ENCODE measurements around the gene LIPT2.

The LIPT2 gene

GRCh38 chr11:74485868-74486267 lies 7.7 kb downstream of the LIPT2 start:
- TF ChIP-seq CTCF (IDR thresholded peaks at IDR 0.05; ENCODE audit: low read depth, low read length, missing control alignments), result no peak
- no peak for DNase-seq (ENCODE audit: extremely low read depth, low read depth)
- no peak overlapping the region for H3K4me3 ChIP-seq (replicated peaks; ENCODE audit: low read depth, low read length)

- DNase-seq (ENCODE audit: extremely low read depth, low read depth), result no peak
- no peak overlapping the region for H3K4me3 ChIP-seq (replicated peaks; ENCODE audit: low read depth, low read length)
- no peak for TF ChIP-seq CTCF (IDR thresholded peaks at IDR 0.05; ENCODE audit: low read depth, low read length, missing control alignments)
Observed at GRCh38 chr11:74480688-74481417, 12.7 kb downstream of the LIPT2 start.

DNA sequence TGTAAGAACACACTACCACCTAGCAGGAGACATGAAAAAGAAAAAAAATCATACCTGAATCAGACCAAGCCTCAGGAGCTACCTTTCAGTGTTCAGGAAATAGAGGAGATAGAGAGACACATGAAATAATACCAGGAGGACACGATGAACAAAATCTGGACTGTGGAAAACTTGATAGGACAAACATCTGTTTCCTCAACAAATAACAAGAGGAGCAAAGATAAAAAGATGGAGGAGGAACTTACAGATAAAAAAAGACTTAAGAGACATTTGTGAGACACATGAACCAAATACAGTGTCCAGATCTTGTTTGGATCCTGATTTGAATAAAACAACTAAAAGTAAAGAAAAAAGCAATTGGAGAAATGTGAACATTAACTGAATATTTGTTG lies 13.8 kb downstream of the LIPT2 start:
- DNase-seq (ENCODE audit: extremely low read depth, low read depth), result no peak
- no peak for TF ChIP-seq CTCF (IDR thresholded peaks at IDR 0.05; ENCODE audit: low read depth, low read length, missing control alignments)
- H3K4me3 ChIP-seq (replicated peaks; ENCODE audit: low read depth, low read length), result no peak overlapping the region

GRCh38 chr11:74478877-74479731 lies 14.4 kb downstream of the LIPT2 start:
- H3K4me3 ChIP-seq (replicated peaks; ENCODE audit: low read depth, low read length), result no peak overlapping the region
- no peak for DNase-seq (ENCODE audit: extremely low read depth, low read depth)
- no peak for TF ChIP-seq CTCF (IDR thresholded peaks at IDR 0.05; ENCODE audit: low read depth, low read length, missing control alignments)

DNA sequence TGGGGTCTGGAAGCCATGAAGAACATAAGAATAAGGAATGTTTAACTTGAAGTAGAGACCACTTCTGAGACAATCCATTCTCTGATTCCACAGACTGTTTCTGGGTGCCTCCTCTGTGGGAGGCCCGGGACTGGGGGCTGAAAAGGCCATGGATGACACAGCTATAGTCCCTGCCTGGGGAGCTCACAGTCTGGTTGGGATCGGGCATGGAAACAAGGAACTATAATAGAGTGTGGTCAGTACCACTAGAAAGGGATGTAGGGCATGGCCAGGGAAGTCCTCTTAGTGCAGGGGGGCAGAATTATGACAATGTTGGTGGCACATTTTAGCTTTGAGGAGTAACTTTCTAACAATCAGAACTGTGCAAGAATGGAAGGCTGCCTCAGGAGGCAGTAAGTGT lies 17.0 kb downstream of the LIPT2 start:
- no peak for DNase-seq (ENCODE audit: extremely low read depth, low read depth)
- no peak for TF ChIP-seq CTCF (IDR thresholded peaks at IDR 0.05; ENCODE audit: low read depth, low read length, missing control alignments)
- no peak overlapping the region for H3K4me3 ChIP-seq (replicated peaks; ENCODE audit: low read depth, low read length)

- TF ChIP-seq CTCF (IDR thresholded peaks at IDR 0.05; ENCODE audit: low read depth, low read length, missing control alignments), result no peak
- no peak for DNase-seq (ENCODE audit: extremely low read depth, low read depth)
- no peak overlapping the region for H3K4me3 ChIP-seq (replicated peaks; ENCODE audit: low read depth, low read length)
Observed at GRCh38 chr11:74474316-74474715, 19.2 kb downstream of the LIPT2 start.
